Fibroblast of the aortic adventitia (primary cell): ENCODE data around the gene PTGIS. TPM values are rescaled to one million over a fixed set of nuclear protein-coding genes. Genes with fewer than 3 reads are reported as not detected.
A peak's percentile ranks its signal among the peaks of the same experiment; 100 is the strongest.
"Not testable (repeated sequence)": the region's sequence is repeated elsewhere in the genome, so short reads cannot be mapped to it uniquely, and the experiment has no call there.

ENCODE experiments used
- DNase-seq: peaks from one replicate; pipeline ENCODE4 v3.0.0-alpha.2; 2010; ENCODE audit warnings: low read depth
- H3K4me3 ChIP-seq: 2 replicates; pipeline ENCODE4 v1.5.1; 2011; ENCODE audit warnings: low read depth, mild to moderate bottlenecking, control low read depth, low read length, moderate library complexity
- total RNA-seq: library from RNA; depleted of rRNA; stranded (reverse); fragments of >200 nt; gene quantifications from 2 replicates; pipeline ENCODE4 v1.2.3, GENCODE V29; 2012; ENCODE audit warnings: low replicate concordance
- TF ChIP-seq, protein P1 (sequence below): IDR thresholded peaks from 2 replicates; pipeline ENCODE4 v1.5.1; 2011; ENCODE audit warnings: mild to moderate bottlenecking, low read length, control low read depth, inconsistent platforms; ENCODE audit not compliant: insufficient read depth

PTGIS gene
- total RNA-seq: 279 and 1,011 TPM in 2 replicates

DNA sequence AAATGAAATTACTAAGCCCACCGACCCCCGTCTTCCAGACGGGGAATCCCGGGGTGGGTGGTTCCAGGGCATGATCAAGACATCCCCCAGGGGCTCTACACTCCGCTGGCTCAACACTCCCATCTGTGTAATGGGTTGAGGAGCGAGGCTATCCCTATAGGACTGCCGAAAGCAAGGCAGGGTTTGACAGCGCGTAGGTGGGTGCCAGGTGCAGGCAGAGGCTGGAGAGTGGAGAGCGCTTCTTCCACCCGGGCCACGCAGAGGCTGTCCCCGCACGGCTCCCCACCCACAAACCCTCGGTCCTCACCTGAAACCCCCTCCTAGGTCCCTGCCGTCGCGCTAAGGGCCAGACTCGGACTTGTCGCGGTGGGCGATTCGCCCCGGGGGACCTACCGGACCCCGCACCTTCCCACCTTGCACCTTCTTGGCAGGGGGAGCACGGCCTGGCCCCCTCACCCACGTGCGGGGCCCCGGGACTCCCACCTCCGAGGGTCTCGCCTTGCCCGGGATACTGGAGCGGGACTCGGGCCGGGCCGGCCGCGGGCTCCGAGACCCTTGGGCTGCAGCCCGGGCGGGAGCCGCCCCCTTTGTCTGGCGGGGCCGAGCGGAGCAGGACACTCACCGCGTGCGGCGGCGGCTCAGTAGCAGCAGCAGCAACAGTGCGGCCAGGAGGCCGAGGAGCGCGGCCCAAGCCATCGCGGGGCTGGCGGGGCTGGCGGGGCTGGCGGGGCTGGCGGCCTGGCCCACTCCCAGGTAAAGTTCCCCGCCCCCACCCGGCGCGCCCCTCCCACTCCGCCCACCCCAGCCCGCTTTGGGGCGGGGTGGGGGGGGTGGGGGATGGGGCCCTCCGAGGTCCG is at the start of gene PTGIS:
Gene PTGIS (minus strand): TSS at position 717 of the 857 bp plus-strand sequence. CDS start 21 bp downstream, at position 696.
- DNase-seq: peak; percentile 68
- TF ChIP-seq, protein P1, sequence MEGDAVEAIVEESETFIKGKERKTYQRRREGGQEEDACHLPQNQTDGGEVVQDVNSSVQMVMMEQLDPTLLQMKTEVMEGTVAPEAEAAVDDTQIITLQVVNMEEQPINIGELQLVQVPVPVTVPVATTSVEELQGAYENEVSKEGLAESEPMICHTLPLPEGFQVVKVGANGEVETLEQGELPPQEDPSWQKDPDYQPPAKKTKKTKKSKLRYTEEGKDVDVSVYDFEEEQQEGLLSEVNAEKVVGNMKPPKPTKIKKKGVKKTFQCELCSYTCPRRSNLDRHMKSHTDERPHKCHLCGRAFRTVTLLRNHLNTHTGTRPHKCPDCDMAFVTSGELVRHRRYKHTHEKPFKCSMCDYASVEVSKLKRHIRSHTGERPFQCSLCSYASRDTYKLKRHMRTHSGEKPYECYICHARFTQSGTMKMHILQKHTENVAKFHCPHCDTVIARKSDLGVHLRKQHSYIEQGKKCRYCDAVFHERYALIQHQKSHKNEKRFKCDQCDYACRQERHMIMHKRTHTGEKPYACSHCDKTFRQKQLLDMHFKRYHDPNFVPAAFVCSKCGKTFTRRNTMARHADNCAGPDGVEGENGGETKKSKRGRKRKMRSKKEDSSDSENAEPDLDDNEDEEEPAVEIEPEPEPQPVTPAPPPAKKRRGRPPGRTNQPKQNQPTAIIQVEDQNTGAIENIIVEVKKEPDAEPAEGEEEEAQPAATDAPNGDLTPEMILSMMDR: no peak

DNA sequence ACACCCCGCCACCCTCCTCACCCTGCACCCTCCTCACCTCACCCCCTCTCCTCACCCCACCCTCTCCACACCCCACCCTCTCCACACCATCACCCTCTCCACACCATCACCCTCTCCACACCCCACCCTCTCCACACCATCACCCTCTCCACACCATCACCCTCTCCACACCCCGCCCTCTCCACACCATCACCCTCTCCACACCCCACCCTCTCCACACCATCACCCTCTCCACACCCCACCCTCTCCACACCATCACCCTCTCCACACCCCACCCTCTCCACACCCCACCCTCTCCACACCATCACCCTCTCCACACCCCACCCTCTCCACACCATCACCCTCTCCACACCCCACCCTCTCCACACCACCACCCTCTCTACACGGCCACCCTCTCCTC is 49.5 kb upstream of the PTGIS start:
- not testable (repeated sequence) for H3K4me3 ChIP-seq, DNase-seq

More for the DNA sequence above, at the start of gene PTGIS:
- H3K4me3 ChIP-seq: peak within 1 kb of the TSS; percentile 95

DNA sequence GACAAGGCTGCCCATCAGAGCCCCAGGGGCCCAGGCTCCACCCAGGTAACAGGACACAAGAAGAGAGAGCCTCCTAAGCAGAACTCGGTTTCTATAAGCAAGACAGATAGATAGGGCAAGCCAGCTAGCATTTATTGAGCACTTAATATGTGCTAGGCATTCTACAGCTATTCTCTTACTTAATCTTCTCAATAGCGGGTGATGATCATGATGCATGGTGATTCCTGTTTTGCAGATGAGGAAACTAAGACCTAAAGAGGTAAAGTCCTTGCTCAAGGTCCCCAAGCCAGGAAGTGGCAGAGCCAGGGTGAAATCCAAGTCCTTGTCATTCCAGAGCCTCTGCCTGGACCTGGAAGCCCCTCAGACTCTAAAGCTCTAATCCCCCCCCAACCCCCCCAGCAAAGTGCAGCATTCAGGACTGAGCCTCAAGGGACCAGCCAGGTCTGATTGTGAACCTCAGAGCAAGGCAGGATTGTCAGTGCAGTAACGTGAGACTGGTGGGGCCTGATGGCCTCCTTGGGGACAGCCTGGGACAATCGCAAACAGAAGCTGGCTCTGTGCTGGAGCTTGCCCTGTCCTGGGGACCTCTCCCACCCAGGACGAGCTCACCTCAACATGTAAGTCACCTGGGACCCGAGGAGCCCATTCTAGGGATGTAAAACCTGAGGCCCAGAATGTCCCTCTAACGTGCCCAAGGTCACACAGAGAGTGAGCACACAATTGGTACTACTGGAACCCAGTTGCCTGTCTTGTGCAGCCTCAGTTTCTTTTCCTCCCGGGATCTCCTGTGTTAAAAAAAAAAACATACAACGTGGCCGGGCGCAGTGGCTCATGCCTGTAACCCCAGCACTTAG is 48.4 kb upstream of the PTGIS start:
- TF ChIP-seq, protein P1: no peak
- no peak overlapping the region for H3K4me3 ChIP-seq
- no peak for DNase-seq

DNA sequence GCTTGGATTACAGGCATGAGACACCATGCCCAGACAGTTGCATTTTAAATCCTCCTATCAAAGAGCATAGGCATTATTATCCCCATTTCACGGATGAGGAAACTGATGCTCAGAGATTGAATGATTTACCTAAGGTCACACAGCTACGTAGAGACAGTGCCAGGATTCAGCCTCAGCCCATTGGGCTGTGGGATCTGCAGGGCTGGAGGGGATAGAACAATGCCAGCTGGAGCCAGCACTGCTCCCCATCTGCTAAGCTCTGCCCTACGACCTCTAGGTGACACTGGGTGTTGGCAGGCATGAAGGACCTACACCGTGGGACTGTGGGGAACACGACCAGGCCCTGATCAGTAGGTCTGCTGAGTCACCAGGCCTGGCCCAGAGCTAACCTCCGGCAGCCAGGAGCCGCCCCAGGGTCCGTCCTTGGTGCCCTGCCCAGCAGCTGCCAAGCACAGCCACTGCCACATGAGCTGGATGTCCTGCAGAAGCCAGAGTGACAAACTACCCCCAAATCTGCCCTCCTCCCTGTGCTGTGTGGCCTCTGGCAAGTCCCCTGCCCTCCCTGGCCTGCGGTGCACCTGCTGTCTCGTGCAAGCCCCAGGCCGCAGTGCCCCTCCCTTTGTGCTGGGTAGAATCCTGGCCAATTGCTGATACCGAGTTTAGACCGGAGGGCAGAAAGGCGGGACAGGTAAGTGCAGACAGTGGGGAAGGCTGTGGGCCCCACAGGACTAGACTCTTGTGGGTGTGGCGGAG is 47.6 kb upstream of the PTGIS start:
- no peak for DNase-seq

DNA sequence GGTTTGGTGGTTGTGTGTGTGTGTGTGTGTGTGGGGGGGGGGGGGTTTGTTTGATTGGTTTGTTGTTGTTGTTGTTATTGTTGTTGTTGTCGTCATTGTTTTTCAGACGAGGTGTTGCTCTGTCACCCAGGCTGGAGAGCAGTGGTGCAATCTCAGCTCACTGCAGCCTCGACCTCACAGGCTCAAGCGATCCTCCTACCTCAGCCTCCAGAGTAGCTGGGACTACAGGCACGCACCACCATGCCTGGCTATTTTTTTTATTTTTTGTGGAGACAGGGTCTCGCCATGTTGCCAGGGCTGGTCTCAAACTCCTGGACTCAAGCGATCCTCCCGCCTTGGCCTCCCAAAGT is 47.1 kb upstream of the PTGIS start:
- not testable (repeated sequence) for H3K4me3 ChIP-seq

More for the DNA sequence above, 47.6 kb upstream of the PTGIS start:
- TF ChIP-seq, protein P1: no peak
- no peak overlapping the region for H3K4me3 ChIP-seq

DNA sequence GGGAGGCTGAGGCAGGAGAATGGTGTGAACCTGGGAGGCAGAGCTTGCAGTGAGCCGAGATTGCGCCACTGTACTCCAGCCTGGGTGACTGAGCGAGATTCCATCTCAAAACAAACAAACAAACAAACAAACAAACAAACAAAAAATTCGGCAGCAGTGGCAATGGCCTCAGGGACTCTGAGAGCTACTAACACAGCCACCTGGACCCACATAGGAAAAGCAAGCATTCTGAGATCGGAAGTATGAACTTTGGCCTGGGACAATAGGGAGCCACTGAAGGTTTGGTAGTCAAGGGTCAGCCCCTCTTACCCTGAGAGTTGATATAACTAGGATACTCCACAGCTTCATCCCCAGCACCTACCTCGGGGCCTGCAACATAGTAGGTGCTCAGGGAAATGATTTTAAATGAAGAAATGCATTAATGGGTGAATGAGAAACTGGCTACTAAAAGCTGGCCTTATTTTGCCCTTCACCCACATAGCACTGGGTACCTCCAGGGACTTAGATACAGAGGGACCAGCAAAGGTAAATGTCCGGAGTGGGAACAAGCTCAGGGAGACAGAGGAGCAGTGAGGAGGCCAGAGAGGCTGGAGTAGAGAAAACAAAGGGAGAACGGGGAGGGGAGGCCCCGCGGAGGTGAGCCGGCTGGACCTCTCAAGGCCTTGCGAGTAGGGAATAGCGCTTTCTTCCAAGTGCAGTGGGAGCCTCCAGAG is 46.6 kb upstream of the PTGIS start:
- TF ChIP-seq, protein P1: no peak
- no peak for DNase-seq
- no peak overlapping the region for H3K4me3 ChIP-seq

More for the DNA sequence above, 47.1 kb upstream of the PTGIS start:
- DNase-seq: not testable (repeated sequence)

DNA sequence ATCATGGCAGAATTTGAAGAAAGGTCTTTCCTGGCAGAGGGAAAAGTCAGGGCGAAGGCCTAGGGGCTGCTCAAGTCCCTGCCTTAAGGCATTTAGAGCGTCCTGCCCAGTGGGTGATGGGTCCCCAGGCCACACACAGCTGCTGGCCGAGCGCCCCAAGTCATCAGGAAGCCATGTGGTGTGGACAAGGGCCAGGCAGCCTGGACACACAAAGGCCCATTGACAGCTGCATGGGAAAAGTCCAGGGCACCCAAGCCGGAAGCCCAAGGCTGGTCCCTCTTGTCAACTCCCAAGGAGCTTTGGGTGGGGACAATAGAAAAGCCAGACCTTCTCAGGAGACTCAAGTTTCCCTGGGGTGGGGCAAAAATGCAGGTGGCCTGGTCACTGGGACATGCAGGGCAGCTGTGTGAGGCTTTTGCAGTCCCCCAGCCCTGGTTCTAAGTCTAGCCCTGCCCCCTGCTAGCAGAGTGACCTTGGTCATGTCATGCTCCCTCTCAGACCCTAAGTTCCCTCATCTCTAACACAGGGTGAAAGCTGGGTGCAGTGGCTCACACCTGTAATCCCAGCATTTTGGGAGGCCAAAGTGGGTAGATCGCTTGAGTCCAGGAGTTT is 44.3 kb upstream of the PTGIS start:
- DNase-seq: no peak
- TF ChIP-seq, protein P1: no peak
- no peak overlapping the region for H3K4me3 ChIP-seq

DNA sequence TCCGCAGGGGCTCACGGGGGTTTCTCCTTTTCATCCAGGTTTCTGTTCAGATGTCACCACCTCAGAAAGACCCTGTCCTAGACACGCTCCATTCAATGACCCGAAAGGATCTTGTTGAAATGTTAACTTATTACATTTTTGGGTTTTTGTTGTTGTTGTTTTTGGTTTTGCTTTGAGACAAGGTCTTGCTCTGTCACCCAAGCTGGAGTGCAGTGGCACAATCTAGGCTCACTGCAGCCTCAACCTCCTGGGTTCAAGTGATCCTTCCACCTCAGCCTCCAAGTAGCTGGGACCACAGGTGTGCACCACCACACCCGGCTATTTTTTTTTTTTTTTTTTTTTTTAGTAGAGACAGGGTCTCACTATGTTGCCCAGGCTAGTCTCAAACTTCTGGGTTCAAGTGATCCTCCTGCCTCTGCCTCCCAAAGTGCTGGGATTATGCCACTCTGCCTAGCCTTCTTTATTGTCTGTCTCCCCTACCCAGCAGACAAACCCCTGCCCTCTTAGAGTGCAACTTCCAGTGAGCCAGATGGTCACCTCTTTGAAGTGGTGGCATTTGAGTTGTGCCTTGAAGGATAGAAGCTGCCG is 43.7 kb upstream of the PTGIS start:
- not testable (repeated sequence) for DNase-seq, H3K4me3 ChIP-seq
